Thyroid gland (tissue), 4 donors: ENCODE results near the gene MRRF. TPM values are rescaled to one million over a fixed set of nuclear protein-coding genes. Genes with fewer than 3 reads are reported as not detected.

Experiments
- DNase-seq, 2 donors: peaks; one replicate each; pipeline ENCODE4 v3.0.0-alpha.2; 2019
- H3K27ac ChIP-seq, 3 donors: fragments of 200-600 bp; sonication (generic); 1 replicate in 2 of 3; 2 replicates in 1 of 3; pipeline ENCODE4 v1.5.1; 2016 to 2019; ENCODE audit warnings: mild to moderate bottlenecking in 1 of 3, moderate library complexity in 1 of 3
- H3K27me3 ChIP-seq: fragments of 200-600 bp; sonication (generic); one replicate; pipeline ENCODE4 v1.5.1; 2019
- H3K36me3 ChIP-seq, 2 donors: fragments of 200-600 bp; sonication (generic); one replicate each; pipeline ENCODE4 v1.5.1; 2016 to 2019
- H3K4me1 ChIP-seq, 2 donors: fragments of 200-600 bp; sonication (generic); one replicate each; pipeline ENCODE4 v1.5.1; 2017 to 2019
- H3K4me3 ChIP-seq, 3 donors: fragments of 200-600 bp; sonication (generic); replicated peaks in 1 of 3; 1 replicate in 2 of 3; 2 replicates in 1 of 3; pipeline ENCODE4 v1.5.1; 2016; ENCODE audit warnings: mild to moderate bottlenecking in 1 of 3
- H3K9me3 ChIP-seq: fragments of 200-600 bp; sonication (generic); one replicate; pipeline ENCODE4 v1.5.1; 2017
- CTCF ChIP-seq, 6 experiments: fragments of 200-600 bp in 3 of 6; fragments of 450-650 bp in 3 of 6; sonication (generic) in 3 of 6; IDR thresholded peaks; one replicate each; pipeline ENCODE4 v1.5.1; 2016 to 2019; ENCODE audit warnings: antibody characterized with exemption in 6 of 6, mild to moderate bottlenecking in 2 of 6, inconsistent platforms in 1 of 6, moderate library complexity in 1 of 6
- POLR2A ChIP-seq, 2 donors: fragments of 450-650 bp; IDR thresholded peaks; one replicate each; pipeline ENCODE4 v1.6.1; 2017; ENCODE audit warnings: antibody characterized with exemption in 2 of 2, mild to moderate bottlenecking in 2 of 2, moderate library complexity in 1 of 2
- WGBS, 2 donors: methylation state at CpG; one replicate each; pipeline ENCODE4 v1.1.5; 2017; 5-methylcytosine and 5-hydroxymethylcytosine counted together
- intact Hi-C: fragments of 100-400 bp; cut with DNase I; formaldehyde crosslinking; loops from one replicate; pipeline ENCODE4 v1.15.1; 2023
- total RNA-seq, 4 donors: library from RNA; depleted of rRNA; stranded (reverse); fragments of >200 nt; gene quantifications; one replicate each; pipeline ENCODE4 v1.2.3, GENCODE V29; 2016

Gene MRRF
- total RNA-seq, 4 donors from 2014 or later: 40.9 to 56.0 (median 52.0) TPM

DNA sequence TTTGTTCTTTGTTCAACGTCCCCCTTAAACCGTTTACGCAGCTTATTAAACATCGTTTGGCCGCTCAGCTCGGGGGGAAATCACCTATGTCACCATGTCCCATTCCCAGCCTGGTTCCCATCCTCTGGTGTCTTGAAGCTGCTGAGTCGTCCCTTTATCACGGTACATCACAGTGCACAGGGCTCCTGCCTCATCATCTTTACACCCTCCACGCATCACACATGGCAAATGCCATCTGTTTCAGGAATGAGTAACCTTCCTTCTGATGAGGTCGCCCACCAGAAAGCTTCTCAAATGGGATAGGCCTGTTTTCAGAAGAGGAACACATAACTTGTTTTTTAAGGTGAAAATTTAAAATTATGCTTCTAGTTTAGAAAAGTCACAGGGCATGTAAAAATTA lies 28.0 kb upstream of the MRRF start:
- no peak overlapping the region for H3K27ac ChIP-seq
- intact Hi-C loops: no loop called here
- H3K9me3 ChIP-seq: no peaks in the 10 kb centered on the region
- H3K27me3 ChIP-seq: no peaks in the 10 kb centered on the region
- no peaks in the 10 kb centered on the region for H3K4me1 ChIP-seq
- H3K36me3 ChIP-seq: peaks cover 15 to 16% of the 10 kb centered on the region in 2 donors
- no peak for DNase-seq
- no peak overlapping the region for H3K4me3 ChIP-seq
- TF ChIP-seq CTCF (IDR thresholded peaks at IDR 0.05) (no peak), POLR2A (IDR thresholded peaks at IDR 0.05) (no peak)
- WGBS, 2 donors: 75 to 83% methylated on average over 10 of the region's 10 CpGs

DNA sequence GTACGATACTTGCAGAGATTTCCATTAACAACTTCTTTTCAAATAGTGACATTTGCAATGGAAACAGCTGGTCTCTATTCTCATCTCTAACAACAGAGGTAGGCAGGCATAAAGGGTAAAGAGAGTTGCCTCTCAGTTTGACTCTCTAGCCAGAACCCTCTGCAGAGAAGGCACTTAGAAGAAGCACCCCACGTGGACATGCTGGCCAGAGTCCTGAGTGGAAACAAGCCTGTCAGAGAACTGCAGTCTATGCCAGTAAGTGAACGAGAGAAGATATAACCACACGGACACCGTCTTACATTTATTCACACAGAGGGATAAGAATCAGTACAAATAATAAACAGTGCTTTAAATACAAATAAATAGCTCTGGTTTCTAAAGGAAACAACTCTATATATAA lies 25.0 kb upstream of the MRRF start:
- no peaks in the 10 kb centered on the region for H3K4me1 ChIP-seq
- no peaks in the 10 kb centered on the region for H3K9me3 ChIP-seq
- no peak overlapping the region for H3K4me3 ChIP-seq
- peaks cover 41 to 44% of the 10 kb centered on the region in 2 donors for H3K36me3 ChIP-seq
- no peaks in the 10 kb centered on the region for H3K27me3 ChIP-seq
- H3K27ac ChIP-seq: no peak overlapping the region
- no peak for DNase-seq
- TF ChIP-seq POLR2A (IDR thresholded peaks at IDR 0.05): no peak
- no peak for TF ChIP-seq CTCF (IDR thresholded peaks at IDR 0.05)
- intact Hi-C loops: no loop called here
- WGBS, 2 donors: 83 to 90% methylated on average over 5 of the region's 5 CpGs

DNA sequence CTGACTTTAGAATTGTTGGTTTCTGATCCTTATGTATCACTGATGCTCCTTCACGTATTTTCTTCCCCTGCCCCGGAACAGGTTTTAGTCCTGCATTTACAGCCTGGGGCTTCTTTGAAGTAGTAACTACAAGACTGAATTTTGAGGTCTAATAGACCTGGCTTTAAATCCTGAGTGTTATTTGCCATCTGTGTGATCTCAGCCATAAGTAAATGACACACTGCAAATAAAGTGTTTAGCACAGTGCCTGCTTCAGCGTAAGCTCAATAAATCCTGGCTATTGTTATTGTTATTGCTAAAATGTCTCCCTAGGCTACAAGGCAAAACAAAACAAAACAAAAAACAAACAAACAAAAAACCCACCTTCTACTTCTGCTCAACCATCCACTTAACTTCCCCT lies 20.3 kb upstream of the MRRF start:
- Histone ChIP-seq H3K36me3 (peaks cover 51 to 70% of the 10 kb centered on the region in 2 donors), H3K27me3 (no peaks in the 10 kb centered on the region), H3K9me3 (no peaks in the 10 kb centered on the region), H3K4me3 (no peak overlapping the region), H3K27ac (no peak overlapping the region), H3K4me1 (no peaks in the 10 kb centered on the region)
- 92 to 98% methylated on average over 3 of the region's 3 CpGs for WGBS, 2 donors
- no peak for DNase-seq
- intact Hi-C loops: no loop called here
- TF ChIP-seq POLR2A (IDR thresholded peaks at IDR 0.05) (no peak), CTCF (IDR thresholded peaks at IDR 0.05) (no peak)

DNA sequence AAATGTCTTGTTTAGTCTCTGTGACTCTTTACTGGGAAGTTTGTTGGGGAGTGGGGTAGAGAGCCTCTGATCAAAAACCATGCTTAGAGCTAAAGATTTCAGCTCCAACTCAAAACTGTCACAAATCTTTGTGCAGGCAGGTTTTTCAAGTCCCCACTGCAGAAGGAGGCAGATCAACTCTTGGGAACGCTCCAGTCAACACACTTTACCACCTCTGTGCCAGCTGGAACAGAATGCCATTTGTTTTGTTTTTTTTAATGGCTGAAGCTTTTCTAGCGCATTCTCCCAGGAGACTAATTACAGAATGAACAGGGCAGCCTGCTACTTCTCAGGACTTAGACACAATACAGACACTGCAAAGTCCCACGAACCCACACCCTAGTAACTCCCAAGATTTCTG lies 18.0 kb upstream of the MRRF start:
- Histone ChIP-seq H3K27ac (no peak overlapping the region), H3K4me3 (no peak overlapping the region), H3K36me3 (peaks cover 35 to 63% of the 10 kb centered on the region in 2 donors), H3K27me3 (no peaks in the 10 kb centered on the region), H3K4me1 (no peaks in the 10 kb centered on the region), H3K9me3 (no peaks in the 10 kb centered on the region)
- 86 to 88% methylated on average over 3 of the region's 3 CpGs for WGBS, 2 donors
- DNase-seq: no peak
- intact Hi-C loops: no loop called here
- TF ChIP-seq POLR2A (IDR thresholded peaks at IDR 0.05) (no peak), CTCF (IDR thresholded peaks at IDR 0.05) (no peak)

DNA sequence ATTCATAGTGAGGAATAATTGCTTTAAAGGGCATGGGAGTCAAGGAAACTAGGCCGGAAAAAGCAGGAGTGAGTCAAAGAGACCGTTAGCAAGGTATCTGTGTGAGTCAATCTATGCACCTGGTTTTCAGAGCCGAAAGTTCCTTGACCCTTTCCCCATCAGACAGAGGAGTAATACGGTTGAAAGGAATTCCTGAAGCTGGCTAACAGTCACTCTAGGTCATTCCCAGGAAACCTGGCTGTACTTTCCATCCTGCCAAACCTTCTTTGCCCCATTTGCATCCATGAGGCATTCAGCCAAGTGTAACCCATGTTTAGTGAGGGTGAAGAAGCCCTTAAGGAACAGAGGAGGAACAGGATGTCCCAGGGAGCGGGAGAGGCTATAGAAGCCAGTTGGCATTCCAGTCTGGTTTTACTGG lies 16.2 kb upstream of the MRRF start:
- H3K4me1 ChIP-seq: peaks cover 0 to 2% of the 10 kb centered on the region in 2 donors
- no peak for DNase-seq
- no peaks in the 10 kb centered on the region for H3K9me3 ChIP-seq
- H3K27me3 ChIP-seq: no peaks in the 10 kb centered on the region
- peaks cover 20 to 55% of the 10 kb centered on the region in 2 donors for H3K36me3 ChIP-seq
- no peak for TF ChIP-seq CTCF (IDR thresholded peaks at IDR 0.05)
- TF ChIP-seq POLR2A (IDR thresholded peaks at IDR 0.05): no peak
- H3K27ac ChIP-seq: no peak overlapping the region
- intact Hi-C loops: no loop called here
- no peak overlapping the region for H3K4me3 ChIP-seq
- 76 to 94% methylated on average over 5 of the region's 5 CpGs for WGBS, 2 donors
